Fibroblast of mammary gland (primary cell): ENCODE results near the gene CMKLR1.

Experiments used
- DNase-seq: peaks from one replicate; pipeline ENCODE4 v3.0.0-alpha.2; 2010; ENCODE audit warnings: low read depth
- H3K4me3 ChIP-seq: 2 replicates; pipeline ENCODE4 v1.5.1; 2011; ENCODE audit warnings: low read depth, mild to moderate bottlenecking, low read length, moderate library complexity; ENCODE audit not compliant: control insufficient read depth
- TF ChIP-seq, protein P1 (sequence below): conservative IDR thresholded peaks from 2 replicates; pipeline ENCODE4 v1.5.1; 2011; ENCODE audit warnings: low read depth, low read length, inconsistent platforms; ENCODE audit not compliant: control insufficient read depth, insufficient read depth

The CMKLR1 gene

DNA sequence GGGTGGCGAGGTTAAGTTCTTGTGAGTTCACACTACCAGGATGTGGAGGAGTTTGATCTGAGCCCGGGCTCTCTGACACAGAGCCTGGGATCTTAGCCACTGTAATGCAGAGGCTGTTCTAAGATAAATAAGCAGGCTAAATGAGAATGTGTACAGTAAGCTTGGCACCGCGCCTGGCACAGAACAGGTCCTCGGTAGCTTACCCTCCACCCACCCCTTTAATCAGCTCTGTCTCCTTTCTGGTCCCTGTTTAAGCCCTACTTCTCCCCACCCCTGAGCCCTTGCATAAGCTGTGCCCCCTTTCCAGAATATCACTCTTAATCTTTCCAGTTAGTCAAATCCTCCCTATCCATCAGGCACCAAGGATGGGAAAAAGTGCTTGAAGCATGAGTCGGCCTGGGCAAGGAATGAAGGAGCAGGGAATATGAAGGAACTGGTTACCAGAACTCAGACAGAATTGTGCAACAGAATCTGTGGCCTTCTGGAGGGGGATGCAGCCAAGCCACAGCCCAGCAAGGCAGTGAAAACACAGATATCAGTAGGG, 32.8 kb upstream of the CMKLR1 start:
- TF ChIP-seq, protein P1, sequence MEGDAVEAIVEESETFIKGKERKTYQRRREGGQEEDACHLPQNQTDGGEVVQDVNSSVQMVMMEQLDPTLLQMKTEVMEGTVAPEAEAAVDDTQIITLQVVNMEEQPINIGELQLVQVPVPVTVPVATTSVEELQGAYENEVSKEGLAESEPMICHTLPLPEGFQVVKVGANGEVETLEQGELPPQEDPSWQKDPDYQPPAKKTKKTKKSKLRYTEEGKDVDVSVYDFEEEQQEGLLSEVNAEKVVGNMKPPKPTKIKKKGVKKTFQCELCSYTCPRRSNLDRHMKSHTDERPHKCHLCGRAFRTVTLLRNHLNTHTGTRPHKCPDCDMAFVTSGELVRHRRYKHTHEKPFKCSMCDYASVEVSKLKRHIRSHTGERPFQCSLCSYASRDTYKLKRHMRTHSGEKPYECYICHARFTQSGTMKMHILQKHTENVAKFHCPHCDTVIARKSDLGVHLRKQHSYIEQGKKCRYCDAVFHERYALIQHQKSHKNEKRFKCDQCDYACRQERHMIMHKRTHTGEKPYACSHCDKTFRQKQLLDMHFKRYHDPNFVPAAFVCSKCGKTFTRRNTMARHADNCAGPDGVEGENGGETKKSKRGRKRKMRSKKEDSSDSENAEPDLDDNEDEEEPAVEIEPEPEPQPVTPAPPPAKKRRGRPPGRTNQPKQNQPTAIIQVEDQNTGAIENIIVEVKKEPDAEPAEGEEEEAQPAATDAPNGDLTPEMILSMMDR: no peak
- H3K4me3 ChIP-seq: no peak overlapping the region
- DNase-seq: peak; percentile 76

DNA sequence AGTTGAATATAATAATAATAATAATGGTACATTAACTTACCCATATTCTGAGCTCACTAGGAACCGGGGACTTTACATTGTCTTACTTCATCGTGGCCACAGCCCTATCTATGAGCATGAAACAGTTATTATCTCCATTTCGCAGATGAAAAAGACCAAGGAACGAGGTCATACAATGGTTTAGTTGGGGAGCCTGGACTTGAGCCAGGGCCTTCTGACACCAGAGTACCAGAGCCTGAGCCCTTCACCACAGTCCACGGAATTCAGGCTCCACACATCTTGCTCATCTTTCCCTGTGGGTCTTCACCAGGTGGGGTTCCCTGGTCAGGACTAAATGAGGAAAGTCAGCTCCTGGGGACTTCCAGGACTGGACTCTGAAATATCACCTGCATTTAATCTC, 31.3 kb upstream of the CMKLR1 start:
- no peak for DNase-seq
- TF ChIP-seq, protein P1: no peak

DNA sequence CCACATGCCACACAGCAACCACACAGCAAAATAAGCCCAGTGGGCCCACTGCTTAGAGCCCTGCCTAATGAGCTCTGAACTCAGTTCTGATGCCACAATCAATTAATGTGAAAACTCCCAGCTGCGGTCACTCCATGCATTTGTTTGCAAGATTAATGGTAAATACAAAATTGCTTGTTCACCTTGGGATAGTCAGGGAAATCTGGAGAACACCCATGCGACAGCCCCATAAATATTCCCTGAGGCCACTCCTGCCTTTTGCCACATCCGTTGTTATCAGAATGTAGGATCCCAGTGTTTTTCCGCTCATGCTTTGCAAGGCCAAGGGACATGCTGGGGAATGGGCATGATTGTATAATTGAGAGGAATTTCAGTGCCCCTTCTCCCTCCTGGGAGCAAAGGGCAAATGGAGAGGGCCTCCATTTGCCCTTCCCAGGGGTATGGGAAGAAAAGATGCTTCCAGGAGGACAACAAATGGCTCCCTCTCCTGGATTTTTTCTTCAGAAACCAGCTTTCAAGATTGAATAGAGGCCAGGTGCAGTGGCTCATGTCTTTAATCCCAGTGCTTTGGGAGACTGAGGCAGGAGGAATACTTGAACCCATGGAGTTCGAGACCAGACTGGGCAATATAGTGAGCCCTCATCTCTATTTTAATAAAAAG, 30.8 kb upstream of the CMKLR1 start:
- DNase-seq: no peak
- H3K4me3 ChIP-seq: no peak overlapping the region
- TF ChIP-seq, protein P1: no peak

More for the DNA sequence above, 31.3 kb upstream of the CMKLR1 start:
- no peak overlapping the region for H3K4me3 ChIP-seq

DNA sequence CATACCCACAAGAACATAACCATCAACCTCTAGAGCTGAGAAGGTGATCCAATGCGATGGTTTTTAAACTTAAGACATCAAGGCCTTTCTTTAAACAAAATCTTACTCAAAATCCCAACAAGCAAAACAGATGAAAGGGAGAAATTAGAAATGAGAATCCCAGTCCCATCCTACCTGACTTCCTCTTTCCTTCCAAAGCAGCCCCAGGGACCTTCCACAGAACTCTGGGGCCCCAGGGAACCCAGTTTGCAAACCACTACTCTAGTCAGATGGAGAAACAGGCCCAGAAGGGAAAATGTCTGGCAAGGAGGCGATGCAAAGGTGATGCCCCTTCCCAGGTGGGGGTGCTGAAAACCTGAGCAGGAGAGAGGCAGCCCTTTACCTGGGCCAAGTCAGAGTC, 29.0 kb upstream of the CMKLR1 start:
- DNase-seq: no peak
- TF ChIP-seq, protein P1: no peak
- H3K4me3 ChIP-seq: no peak overlapping the region

DNA sequence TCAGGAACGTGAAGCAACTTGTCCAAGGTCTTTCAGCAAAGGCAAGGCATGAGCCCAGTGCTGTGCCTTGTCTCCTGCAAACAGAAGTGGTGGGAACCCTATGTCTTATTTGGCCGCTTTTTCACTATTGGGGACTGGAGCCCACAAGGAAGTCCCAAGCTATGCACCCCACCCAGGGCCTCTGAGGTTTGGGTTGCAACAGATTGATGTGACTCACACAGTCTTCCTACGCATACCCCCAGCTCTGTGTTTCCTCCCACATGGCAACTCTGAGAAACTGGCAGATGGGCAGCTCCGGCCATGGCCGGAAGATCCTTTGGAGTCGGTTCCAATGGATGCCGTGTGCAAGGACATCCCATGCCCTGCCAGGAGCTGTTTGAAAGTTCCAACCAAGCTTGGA, 28.3 kb upstream of the CMKLR1 start:
- TF ChIP-seq, protein P1: no peak
- peak; percentile 73 for DNase-seq
- H3K4me3 ChIP-seq: no peak overlapping the region

DNA sequence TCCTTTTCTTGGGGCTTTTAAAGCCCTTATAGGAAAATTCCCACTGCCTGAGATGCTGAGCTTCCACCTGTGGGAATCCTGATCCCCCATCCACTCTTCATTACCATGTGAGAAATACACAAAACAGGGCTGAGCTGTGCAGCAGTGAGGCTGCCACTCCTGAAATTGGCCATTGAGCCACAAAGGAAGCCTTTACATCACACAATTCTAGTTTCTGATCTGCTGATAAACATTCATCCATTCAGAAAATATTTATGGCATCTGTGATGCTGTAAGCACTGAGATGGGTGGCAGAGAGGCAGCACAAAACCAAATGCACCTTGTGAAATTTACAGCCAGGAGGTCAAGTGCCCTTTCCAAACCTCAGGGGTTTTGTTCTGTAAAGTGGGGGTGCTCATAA, 26.2 kb upstream of the CMKLR1 start:
- no peak for DNase-seq
- H3K4me3 ChIP-seq: no peak overlapping the region
- TF ChIP-seq, protein P1: no peak
